ENCODE measurements around the gene C11orf65.

DNA sequence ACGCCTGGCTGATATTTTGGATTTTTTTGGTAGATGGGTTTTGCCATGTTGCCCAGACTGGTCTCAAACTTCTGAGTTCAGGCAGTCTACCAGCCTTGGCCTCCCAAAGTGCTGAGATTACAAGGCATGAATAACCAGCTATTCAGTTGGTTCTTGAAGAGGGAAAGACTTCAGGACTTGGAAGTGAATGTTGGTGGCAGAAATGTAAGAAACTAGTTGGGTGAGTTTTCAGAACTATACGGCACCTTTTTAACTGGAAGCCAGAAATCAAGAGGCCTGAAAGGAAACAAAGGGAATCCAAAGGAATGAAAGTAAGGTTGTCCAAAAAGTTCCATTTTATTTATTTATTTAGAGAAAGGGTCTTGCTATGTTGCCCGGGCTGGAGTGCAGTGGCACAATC, 28.0 kb upstream of the C11orf65 start:
- TF ChIP-seq, protein P1, sequence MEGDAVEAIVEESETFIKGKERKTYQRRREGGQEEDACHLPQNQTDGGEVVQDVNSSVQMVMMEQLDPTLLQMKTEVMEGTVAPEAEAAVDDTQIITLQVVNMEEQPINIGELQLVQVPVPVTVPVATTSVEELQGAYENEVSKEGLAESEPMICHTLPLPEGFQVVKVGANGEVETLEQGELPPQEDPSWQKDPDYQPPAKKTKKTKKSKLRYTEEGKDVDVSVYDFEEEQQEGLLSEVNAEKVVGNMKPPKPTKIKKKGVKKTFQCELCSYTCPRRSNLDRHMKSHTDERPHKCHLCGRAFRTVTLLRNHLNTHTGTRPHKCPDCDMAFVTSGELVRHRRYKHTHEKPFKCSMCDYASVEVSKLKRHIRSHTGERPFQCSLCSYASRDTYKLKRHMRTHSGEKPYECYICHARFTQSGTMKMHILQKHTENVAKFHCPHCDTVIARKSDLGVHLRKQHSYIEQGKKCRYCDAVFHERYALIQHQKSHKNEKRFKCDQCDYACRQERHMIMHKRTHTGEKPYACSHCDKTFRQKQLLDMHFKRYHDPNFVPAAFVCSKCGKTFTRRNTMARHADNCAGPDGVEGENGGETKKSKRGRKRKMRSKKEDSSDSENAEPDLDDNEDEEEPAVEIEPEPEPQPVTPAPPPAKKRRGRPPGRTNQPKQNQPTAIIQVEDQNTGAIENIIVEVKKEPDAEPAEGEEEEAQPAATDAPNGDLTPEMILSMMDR (IDR thresholded peaks at IDR 0.05; ENCODE audit: insufficient read depth, low read depth, low read length), result no peak
- TF ChIP-seq EZH2 (IDR thresholded peaks at IDR 0.05; ENCODE audit: insufficient read depth, low read length), result no peak
